ENCODE data around the gene RAB11FIP3.

DNA sequence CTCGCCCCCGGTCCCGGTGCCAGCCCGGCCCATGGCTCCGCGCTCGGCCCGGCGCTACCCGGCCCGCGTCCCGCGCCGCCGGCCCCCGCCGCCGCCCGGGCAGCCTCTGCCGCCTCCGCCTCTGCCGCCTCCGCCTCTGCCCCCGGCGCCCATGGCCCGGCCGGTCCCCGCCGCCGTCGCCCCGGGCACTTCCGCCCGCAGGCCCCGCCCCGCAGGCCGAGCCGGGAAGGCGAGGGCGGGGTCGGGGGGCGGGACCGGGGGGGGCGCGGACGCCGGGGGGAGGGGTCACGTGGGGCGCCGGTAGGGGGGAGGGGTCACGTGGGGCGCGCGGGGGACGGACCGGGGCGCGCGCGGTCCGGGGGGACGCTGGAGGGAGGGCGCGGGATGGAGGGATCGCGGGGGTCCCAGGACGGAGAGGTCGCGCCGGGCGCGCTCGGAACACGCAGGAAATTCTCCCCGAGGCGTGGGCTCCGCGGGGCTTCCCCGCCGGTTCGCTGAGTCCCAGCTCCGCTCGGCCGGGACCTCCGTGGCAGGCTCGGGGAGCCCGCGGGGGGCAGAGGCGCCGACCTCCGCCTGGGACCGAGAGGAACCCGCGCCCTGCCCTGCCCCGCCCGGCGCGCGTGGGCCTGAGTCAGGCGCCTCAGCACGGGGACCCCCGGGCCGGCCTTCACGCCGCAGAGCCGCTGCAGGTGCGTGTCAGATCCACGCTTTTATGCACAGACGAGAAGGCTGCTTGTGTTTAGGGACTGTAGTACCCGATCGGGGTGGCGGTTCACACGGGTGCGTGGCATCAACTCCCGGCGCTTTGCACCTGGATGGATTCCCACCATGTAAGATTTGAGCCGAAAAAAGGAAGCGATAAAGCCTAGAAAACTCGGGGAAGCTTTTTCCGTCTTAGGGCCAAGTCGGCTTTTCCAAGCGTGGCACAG is 43.4 kb upstream of the RAB11FIP3 start, which contains the start of gene PGAP6:
- TF ChIP-seq, protein P1, sequence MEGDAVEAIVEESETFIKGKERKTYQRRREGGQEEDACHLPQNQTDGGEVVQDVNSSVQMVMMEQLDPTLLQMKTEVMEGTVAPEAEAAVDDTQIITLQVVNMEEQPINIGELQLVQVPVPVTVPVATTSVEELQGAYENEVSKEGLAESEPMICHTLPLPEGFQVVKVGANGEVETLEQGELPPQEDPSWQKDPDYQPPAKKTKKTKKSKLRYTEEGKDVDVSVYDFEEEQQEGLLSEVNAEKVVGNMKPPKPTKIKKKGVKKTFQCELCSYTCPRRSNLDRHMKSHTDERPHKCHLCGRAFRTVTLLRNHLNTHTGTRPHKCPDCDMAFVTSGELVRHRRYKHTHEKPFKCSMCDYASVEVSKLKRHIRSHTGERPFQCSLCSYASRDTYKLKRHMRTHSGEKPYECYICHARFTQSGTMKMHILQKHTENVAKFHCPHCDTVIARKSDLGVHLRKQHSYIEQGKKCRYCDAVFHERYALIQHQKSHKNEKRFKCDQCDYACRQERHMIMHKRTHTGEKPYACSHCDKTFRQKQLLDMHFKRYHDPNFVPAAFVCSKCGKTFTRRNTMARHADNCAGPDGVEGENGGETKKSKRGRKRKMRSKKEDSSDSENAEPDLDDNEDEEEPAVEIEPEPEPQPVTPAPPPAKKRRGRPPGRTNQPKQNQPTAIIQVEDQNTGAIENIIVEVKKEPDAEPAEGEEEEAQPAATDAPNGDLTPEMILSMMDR (conservative IDR thresholded peaks at IDR 0.05), result no peak
- no peak for TF ChIP-seq EZH2 (IDR thresholded peaks at IDR 0.05; ENCODE audit: low read depth)

Measured in PC-9 (cell line).